Activated CD4-positive, alpha-beta T cell treated with anti-CD3 and anti-CD28 coated beads, Interleukin-10, Interleukin-2, amounts not matched to agents 100 ng/mL and 50 ng/mL, durations not matched to agents 16 hours and 8 hours (primary cell): ENCODE measurements around the gene SGTB.
"Not testable (repeated sequence)": the region's sequence is repeated elsewhere in the genome, so short reads cannot be mapped to it uniquely, and the experiment has no call there.

Experiments
- DNase-seq: peaks from one replicate; pipeline ENCODE4 v3.0.0-alpha.2; 2020

The SGTB gene

GRCh38 chr5:65663804-65664521, 57.9 kb downstream of the SGTB start:
- no peak for DNase-seq

- DNase-seq, result no peak
These were observed 67.2 kb downstream of the SGTB start for GRCh38 chr5:65654713-65655112.

GRCh38 chr5:65651144-65651543, 70.8 kb downstream of the SGTB start:
- no peak for DNase-seq

GRCh38 chr5:65647941-65648340, 74.0 kb downstream of the SGTB start:
- DNase-seq, result no peak

- DNase-seq, result no peak
These were observed 75.0 kb downstream of the SGTB start for GRCh38 chr5:65646938-65647337.

- DNase-seq, result no peak
These were observed 81.7 kb downstream of the SGTB start for GRCh38 chr5:65640240-65640639.

GRCh38 chr5:65630981-65631380, 90.9 kb downstream of the SGTB start:
- DNase-seq, result no peak

GRCh38 chr5:65625743-65626142, 96.2 kb downstream of the SGTB start:
- DNase-seq, result no peak

GRCh38 chr5:65624571-65625555, 97.0 kb downstream of the SGTB start, which contains the start of the genes SHLD3 and TRAPPC13:
Gene SHLD3, plus strand, starts transcription at chr5:65625027. Its CDS starts 4,561 bp downstream, at chr5:65629588.
Gene TRAPPC13, plus strand, starts transcription at chr5:65625027. Its CDS starts 34 bp downstream, at chr5:65625061.
- DNase-seq, result peak; percentile 89

GRCh38 chr5:65624025-65624570, 97.8 kb downstream of the SGTB start, which contains the start of gene TRIM23:
Gene TRIM23, minus strand, starts transcription at chr5:65624333. Its CDS starts 59 bp downstream, at chr5:65624274.
- peak; percentile 94 for DNase-seq

- no peak for DNase-seq
These were observed 98.4 kb downstream of the SGTB start for GRCh38 chr5:65623482-65623881.

GRCh38 chr5:65621961-65622360, 99.9 kb downstream of the SGTB start:
- DNase-seq, result not testable (repeated sequence)

GRCh38 chr5:65620021-65620420, 101.9 kb downstream of the SGTB start:
- DNase-seq, result no peak
